Renal pelvis (tissue), 12 donors: Measurements from ENCODE around the gene PHLDA2. TPM values are rescaled to one million over a fixed set of nuclear protein-coding genes. Genes with fewer than 3 reads are reported as not detected.

ENCODE experiments used
- DNase-seq: peaks from one replicate; pipeline ENCODE4 v3.0.0-alpha.2; 2013
- long read RNA-seq, 16 experiments: transcript quantifications; one replicate each; lab custom pipeline, GENCODE V29; 2026
- polyA plus RNA-seq, 3 donors: library from polyadenylated mRNA; unstranded; fragments of 120-200 nt; gene quantifications; one replicate each; pipeline ENCODE4 v1.2.1, GENCODE V29; 2013; ENCODE audit not compliant: insufficient read length in 3 of 3

The PHLDA2 gene, protein sequence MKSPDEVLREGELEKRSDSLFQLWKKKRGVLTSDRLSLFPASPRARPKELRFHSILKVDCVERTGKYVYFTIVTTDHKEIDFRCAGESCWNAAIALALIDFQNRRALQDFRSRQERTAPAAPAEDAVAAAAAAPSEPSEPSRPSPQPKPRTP
- polyA plus RNA-seq = 1 to 10 TPM; 1.0 to 1.7 (median 1.1) TPM
- long read RNA-seq, donor 1, partial matches to known transcripts = 0 of 1 reads
- long read RNA-seq, donor 1, other reads (novel, unspliced or antisense) = 0 of 1 reads
- long read RNA-seq, donor 2, partial matches to known transcripts = 0 of 1 reads
- long read RNA-seq, donor 2, other reads (novel, unspliced or antisense) = 0 of 1 reads
- long read RNA-seq, donor 3, partial matches to known transcripts = 0 of 2 reads
- long read RNA-seq, donor 3, other reads (novel, unspliced or antisense) = 0 of 2 reads
- long read RNA-seq, donor 4, partial matches to known transcripts = 0 of 1 reads
- long read RNA-seq, donor 4, other reads (novel, unspliced or antisense) = 0 of 1 reads
- long read RNA-seq, donor 5, partial matches to known transcripts = 0 of 2 reads
- long read RNA-seq, donor 5, other reads (novel, unspliced or antisense) = 0 of 2 reads
- long read RNA-seq, donor 6, partial matches to known transcripts = 0 of 3 reads
- long read RNA-seq, donor 6, other reads (novel, unspliced or antisense) = 0 of 3 reads
- long read RNA-seq, donor 7, partial matches to known transcripts = 0 of 3 reads
- long read RNA-seq, donor 7, other reads (novel, unspliced or antisense) = 0 of 3 reads
- long read RNA-seq, donor 8 = 0 reads
- long read RNA-seq, donor 9, partial matches to known transcripts = 0 of 3 reads
- long read RNA-seq, donor 9, other reads (novel, unspliced or antisense) = 0 of 3 reads
- long read RNA-seq, donor 10 = 0 reads
- long read RNA-seq, donor 11 = 0 reads
- long read RNA-seq, donor 12, partial matches to known transcripts = 0 of 1 reads
- long read RNA-seq, donor 12, other reads (novel, unspliced or antisense) = 0 of 1 reads
- long read RNA-seq, donor 13, partial matches to known transcripts = 0 of 1 reads
- long read RNA-seq, donor 13, other reads (novel, unspliced or antisense) = 0 of 1 reads
- long read RNA-seq, donor 14 = 0 reads
- long read RNA-seq, donor 15, partial matches to known transcripts = 0 of 3 reads
- long read RNA-seq, donor 15, other reads (novel, unspliced or antisense) = 0 of 3 reads
- long read RNA-seq, donor 16, transcript PHLDA2-201 (2 exons, 955 nt) = major isoform, 5 of 5 reads
- long read RNA-seq, donor 16, partial matches to known transcripts = 0 of 5 reads
- long read RNA-seq, donor 16, other reads (novel, unspliced or antisense) = 0 of 5 reads

DNA sequence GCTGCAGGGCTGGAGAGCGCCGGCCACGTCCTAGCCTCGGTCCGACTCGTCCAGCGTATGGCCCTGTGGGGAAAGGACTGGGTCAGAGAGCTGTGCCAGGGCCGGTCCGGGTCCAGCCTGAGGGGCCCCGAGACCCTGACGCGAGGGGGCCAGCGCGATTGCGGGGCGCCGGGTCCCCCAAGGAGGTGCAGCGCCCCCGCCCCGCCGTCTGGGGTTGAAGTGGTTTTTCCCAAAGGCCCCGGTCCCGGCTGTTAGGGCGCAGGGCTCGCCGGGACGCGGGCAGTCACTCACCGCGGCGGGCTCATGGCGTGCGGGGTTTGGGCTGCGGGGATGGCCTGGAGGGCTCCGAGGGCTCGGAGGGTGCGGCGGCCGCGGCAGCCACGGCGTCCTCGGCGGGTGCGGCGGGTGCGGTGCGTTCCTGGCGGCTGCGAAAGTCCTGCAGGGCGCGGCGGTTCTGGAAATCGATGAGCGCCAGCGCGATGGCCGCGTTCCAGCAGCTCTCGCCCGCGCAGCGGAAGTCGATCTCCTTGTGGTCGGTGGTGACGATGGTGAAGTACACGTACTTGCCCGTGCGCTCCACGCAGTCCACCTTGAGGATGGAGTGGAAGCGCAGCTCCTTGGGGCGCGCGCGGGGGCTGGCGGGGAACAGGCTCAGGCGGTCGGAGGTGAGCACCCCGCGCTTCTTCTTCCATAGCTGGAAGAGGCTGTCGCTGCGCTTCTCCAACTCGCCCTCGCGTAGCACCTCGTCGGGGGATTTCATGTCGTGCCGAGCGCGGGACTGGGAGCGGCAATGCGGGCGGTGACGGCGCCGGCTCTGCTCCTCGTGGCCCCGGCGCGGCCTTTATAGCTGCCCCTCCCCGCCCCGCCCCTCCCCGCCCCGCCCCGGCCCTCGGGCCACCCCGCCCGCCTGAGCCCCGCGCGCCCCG, at the start of gene PHLDA2:
PHLDA2 (minus strand) TSS at position 816 of the 926 bp plus-strand sequence; CDS start at position 760, 56 bp downstream.
- DNase-seq = no peak

DNA sequence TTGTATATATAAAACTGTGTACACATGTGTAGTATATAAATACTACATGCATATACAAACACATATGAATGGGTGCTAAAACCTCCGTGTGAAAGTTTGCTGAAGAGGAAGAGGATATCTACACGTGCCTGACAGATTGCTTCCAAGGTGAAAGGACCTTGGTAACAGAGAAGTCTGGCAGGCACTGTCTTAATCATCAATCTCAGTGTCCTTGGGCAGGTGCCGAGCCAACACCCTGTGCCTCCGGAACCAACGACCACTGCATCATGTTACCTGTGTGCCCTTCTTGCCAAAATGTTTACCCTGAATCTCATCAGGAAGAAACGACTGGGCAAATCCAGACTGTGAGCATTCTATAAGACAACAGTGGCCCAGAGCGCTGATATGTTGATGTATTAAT, 47.9 kb upstream of the PHLDA2 start:
- no peak for DNase-seq

DNA sequence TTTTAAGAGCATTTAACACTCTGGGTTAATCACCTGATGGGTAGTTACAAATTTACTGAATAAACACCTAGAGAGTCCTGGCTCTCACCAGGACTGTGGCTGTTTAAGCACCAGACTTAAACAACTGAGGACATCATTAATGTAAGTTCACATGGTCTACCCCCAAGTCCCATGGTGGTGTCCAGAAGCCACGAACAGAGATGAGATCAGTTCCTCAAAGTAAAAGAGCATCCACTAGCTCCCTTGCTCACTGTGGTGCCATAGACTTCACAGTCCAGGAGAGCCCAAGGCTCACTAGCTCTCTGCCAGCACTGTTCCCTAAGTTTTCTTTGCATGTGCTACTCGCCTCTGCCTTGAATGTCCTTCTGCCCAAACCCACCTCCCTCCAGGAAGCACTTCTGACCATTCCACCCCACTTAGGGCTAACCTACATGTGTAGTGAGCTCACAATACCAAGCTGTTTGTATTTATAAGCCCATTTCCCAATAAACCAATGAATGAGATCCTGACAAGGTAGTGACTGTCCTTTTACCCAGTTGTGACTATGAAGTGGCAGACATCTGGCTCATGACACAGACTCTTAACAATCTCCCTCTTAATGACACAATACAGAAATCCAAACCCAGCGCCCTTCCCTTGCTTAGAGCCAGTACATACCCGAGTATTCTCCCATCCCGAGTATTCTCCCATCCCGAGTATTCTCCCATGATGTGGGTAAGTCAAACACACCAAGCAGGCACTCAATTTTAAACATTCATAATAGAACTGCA, 47.3 kb upstream of the PHLDA2 start:
- DNase-seq = no peak

DNA sequence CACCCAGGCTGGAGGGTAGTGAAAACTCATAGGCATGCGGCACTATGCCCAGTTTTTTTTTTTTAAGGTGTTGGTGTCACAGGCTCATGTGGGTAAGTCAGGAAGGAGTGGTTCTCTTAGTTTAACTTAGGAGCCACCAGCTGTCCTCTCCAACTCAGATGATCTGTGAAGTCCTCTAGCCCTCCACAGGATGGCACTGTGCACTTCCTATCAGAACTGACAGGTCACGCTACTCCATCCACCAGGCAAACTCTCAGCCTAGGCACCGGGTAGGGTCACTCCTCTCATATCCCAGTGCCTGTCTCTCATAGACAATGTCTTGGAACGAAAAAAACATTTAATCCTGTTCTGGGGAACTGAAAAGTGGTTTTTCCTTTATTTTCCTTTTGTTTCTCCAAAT, 46.4 kb upstream of the PHLDA2 start:
- no peak for DNase-seq

DNA sequence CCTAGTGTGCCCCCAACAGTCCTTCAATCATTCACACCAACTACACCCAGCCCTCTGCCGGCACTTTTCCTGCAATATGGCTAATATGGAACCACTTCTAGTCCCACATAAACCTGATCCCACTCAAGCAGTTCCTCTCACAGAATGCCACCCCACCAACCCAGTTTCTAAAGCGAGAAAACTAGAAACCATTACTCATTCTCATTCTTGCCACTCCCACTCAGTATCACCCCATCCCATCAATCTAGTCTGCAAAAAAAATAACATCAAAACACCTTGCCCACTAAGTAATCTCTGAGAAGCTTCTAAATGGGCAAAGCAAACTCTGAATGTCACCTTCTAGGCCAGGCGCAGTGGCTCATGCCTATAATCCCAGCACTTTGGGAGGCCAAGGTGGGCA, 45.1 kb upstream of the PHLDA2 start:
- no peak for DNase-seq

DNA sequence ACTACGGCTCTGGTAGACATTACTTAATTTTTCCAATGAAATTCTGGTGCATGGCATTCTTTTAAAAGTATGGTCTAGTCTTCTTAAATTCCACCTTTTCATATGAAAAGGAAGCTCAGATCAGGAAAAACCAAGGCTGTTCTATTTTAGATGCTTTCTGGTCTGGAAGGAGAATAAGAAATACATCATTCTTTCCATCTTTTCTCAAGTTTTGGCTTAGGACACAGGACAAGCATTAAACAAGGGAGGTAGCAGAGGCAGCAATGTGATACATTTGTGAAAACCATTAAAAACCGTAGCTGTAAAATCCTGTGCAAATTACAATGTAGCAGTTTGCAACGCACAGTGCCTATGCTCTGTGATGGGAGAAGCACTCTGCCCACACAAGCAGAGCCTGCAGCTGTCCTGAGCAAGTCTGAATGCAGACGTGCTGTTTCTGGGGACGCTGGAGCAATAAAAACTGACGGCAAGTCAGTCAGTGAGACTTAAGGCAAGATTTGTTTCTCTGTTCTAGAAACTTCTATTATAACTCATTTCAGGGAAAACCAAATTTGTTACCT, 39.2 kb upstream of the PHLDA2 start:
- no peak for DNase-seq

DNA sequence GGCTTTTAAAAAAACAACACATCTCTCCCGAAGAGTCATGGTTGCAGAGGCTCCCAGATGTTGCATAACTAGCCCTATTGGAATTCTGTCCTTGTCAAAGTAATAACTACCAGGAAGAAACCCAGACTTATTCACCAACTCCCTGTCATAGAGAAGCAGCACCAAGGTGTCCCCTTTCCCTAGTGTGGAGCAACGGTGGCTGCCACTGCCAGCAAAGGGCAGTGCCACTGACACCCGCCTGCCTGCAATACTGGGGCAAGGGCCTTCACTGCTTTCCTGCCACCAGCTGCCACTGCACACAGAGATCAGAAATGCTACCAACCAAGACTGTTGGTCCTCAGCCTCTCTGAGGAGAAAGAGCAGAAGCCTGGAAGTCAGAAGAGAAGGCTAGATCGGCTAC, 35.6 kb upstream of the PHLDA2 start:
- no peak for DNase-seq

DNA sequence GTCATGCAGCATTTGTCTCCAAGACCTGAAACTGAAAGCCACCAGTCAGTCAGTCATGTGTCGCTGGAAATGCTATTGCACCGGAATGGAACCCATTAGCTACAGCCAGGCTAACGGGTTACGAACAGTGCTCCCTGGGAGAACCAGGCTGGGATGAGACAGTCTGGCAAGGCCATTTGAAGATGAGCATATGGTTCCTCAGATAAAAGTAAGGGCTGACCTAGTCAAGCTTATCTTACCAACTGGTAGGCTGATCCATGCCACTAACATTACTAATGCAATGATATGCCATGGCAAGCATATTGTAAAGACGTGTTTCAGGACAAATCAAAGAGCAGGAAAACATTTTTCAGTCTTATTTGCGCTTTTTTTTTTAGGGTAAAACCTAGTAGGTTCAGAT, 34.5 kb upstream of the PHLDA2 start:
- no peak for DNase-seq

DNA sequence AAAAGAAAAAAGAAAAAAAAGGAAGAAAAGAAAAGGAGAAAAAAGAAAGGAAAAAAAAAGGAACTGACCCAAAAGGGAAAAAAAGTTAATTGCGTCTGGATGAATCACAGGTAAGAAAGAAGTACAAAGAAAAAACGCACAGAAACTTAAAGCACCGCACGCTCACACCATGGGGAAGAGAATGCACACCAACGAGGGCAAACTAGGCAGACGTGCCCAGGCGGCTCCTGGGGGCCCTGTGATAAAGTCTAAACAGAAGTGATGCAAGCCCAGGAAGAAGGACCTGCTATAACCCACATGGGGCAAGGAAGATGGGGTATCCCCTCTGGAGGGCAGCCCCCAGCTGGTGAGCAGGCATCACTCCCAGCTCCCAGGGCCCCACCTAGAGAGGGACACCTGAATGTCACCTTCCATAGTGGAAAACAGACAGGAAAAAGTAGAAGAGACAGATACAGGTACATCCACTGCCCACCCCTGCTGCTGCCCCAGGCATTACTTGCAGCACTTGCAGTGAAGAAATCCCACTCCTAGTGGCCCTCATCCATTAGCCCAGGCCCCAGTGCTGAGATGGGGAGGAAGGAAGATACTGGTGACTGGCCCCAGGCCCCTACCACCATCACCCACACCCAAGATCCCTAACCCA, 34.0 kb upstream of the PHLDA2 start:
- no peak for DNase-seq

DNA sequence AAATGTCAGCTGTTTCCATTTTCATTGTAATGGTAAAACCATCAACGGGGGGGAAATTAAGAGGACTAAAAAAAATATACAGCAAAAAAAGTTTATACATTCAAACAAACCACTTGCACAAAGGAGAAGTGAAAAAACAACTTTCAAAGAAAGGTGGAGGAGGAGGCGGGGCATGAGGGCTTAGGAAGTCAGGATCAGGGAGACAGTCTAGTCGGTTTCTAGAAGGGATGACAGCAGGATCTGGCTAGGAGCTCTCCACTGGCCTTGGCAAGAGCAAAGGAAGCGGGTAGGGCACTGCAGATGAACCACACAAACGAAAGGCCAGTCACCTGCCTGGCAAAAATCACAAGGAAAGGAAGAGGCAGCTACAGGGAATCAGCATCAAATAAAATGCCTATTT, 31.9 kb upstream of the PHLDA2 start:
- no peak for DNase-seq

DNA sequence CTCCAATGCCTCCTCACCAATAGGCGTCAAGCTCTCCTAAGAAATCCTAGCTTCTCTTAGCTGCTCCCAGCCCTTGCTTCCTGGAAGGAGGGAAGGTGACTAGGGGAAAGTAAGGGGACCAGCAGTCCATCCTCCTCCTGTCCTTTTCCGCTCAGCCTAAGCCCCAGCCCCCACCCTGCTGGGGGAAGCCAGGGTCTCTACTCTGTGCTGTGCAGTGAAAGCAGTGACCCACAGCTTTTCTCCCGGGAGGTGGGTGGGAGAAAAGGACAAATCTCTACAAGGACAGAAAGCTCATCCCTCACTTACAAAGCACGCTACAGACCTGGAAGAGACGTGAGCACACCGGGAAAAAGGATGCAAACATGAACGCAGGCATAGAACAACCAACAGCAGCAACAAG, 30.9 kb upstream of the PHLDA2 start:
- no peak for DNase-seq

DNA sequence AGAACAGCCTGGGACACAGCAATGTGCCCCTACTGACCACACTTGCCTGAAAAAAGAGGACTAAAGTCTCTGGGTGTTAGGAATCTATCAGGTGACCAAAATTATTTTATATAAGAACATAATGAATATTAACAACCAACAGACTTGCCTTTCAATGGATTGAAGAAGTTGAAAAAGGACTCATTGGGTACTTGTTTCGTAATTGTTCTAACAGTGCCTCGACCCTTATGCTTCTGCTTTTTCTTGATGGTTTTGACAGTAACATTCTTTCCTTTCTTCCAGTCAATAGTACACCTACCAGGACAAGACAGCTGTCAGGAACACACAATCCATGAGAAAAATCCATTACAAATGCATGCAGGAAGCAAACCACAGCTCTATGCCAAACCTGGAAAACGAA, 29.0 kb upstream of the PHLDA2 start:
- DNase-seq = no peak

DNA sequence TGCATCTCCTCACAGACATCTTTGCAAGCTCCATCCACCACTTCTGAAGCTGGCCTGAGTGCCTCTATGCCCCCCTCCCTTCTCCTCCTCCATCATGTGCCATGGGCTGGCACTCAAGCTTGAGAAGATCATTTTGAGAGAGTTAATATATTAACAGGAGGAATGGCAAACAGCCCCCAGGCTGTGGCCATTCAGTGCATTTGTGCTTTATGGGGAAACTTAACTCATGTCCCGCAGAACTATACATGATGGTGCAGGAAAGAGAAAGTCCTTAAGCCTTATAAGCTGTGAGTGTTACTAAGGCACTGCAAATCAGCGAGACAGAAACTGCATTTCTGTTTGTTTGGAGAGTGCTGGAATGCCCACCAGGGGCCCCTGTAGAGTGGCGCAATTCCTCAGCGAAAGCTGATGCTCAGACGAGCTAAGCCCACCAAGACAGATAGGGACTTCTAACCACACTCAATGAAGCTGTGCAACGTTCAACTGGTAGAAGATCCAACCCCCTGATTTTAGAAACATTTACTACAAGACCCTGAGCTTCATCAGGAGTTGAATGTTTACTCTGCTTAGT, 26.8 kb upstream of the PHLDA2 start:
- peak; percentile 47 for DNase-seq

DNA sequence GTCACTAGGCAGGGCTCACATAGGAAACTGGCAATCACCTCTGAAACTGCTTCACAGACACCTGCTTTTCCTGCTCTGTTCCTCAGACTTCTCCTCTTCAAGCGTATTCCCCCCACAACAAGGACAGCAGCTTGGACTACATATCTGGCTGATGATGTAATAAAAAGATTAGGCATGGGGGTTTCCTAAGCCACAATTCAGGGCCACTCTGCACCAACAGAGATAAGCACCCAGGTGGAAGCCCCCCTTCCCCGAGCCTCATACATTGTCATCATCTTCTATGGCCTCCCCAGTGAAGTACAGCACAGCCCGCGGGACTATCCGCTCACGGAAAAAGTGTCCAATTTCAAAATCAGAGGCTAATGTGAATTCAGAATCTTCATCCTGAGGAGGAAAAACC, 25.0 kb upstream of the PHLDA2 start:
- no peak for DNase-seq

DNA sequence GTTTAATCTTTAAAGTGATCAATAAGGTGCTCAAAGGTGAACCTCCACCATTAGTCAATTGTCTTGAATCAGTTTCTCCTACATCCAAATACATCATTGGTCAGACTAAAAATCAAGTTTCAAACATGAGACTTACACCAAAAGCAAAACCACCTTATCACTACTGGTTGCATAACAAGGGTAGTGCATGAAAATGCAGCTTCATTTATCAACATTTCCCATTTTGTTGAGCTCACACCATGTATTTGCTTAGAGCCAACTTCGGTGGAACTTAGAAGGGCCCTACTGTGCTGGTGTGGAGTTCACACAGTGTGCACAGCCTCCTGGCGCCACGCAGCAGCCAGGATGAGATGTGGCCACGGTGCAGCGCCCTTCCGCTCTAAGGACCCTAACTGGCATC, 23.1 kb upstream of the PHLDA2 start:
- DNase-seq = no peak

DNA sequence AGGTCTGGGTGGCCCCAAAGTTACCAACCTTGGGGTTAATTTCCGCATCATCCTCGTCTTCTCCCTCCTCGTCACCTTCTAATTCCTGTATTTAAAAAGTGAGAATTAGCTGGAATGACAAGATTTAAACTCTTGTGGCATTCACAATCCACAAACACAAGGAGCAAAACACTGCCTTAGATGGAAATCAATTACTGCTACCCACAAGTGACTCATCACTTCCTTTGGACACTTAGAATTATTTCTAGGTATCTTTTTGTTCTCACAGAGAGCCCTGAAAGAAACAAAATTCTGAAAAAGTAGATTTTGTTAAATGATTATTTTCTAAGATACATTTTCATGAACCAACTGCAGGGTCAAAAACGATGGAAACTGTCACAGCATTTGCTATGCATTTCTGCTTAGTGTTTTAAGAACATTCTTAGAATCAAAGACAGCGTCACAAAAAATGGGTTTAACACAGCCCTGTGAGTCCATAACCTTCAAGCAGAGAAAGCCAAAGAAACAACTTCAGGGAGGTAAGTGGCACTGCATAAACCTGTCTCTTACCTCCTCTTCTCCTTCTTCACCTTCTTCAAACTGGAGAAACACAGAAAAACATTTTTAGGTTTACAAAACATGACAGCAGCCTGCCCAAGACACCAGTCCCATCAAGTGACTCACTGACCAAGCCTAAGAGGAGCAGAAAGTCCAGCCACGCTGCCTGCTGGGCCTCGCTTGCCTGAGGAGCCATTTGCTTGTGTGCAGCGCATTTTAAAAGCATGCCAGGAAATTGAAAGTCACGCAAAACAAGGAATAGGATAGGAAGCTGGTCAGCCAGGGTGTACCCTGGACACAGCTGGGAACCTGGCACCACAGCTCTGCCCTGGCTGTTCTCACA, 22.3 kb upstream of the PHLDA2 start:
- no peak for DNase-seq

DNA sequence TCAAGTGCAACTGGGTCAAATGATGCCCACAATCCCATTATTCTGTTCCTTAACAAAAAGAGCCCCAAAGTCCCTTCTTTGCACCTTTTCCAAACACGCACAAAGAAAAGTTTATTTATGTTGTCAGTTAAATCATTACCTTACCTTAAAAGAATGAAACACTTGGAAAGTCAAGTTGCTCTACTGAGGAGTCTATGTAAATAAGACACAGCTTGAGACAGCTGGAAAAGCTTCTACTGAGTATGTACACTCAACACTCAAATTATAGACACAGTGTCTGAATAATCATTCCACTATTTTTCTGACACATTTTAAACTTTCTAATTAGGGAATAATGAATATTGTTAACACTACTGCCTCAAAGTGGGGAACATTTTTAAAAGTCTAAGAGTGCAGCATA, 21.6 kb upstream of the PHLDA2 start:
- no peak for DNase-seq

DNA sequence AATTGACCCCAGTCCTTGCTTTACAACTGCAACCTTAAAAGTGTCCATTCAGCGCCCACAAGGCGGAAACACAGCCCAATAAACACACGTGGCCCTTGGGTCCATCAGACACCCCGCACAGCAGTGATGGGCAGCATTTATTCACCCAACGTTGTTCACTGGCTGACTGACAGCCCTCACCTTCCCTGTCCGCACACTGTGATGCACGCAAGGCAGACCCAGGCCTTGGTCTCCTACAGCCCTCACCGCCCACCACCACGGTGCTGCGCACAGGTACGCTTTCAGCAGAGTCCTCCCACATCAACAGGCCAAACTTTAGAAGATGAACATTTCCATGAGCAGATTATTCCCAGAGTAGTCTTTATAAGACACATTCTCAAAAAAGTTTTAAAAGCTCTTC, 20.7 kb upstream of the PHLDA2 start:
- no peak for DNase-seq
